HG02642 (cell line): ENCODE results near the gene TMEM115.
"Not testable (repeated sequence)": the region's sequence is repeated elsewhere in the genome, so short reads cannot be mapped to it uniquely, and the experiment has no call there.

Source experiments
- ATAC-seq: cut with Tn5 transposase; IDR thresholded peaks from one replicate; pipeline ENCODE4 v1.9.1; 2021; ENCODE audit warnings: mild to moderate bottlenecking; ENCODE audit not compliant: unreplicated experiment, poor library complexity

Gene TMEM115

DNA sequence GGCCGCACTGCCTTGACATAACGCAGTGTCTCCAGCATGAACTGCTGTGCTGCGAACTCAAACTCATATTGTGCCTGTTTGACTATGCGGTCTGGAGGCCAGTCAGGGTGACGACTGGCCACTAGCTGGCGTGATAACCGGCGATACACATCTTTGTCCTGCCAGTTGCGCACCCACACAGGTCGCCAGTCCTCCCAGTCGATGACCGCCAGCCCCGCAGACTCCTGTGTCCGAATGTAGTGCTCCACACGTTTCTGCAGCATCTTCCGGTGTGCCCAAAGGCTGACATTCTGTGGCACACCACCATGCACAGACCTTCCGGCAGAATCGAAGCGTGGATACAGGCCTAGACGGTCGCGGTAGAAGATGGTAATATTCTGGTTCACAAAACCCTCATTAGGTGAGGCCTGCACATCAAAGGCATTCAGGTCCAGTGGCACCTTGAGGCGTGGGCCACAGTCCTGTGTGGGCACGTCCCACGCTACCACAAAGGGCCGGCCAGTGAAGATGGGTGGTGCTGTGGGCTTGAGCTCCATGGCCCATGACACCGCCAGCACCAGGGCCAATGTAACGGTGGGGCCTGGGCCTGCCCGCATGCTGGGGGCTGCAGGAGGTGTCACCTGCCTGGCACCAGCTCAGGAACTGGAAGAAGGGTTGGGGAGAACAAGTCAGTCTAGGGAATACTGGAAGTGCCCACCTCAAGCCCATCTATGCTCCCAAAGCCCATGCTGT is 39.3 kb downstream of the TMEM115 start:
- ATAC-seq = no peak

DNA sequence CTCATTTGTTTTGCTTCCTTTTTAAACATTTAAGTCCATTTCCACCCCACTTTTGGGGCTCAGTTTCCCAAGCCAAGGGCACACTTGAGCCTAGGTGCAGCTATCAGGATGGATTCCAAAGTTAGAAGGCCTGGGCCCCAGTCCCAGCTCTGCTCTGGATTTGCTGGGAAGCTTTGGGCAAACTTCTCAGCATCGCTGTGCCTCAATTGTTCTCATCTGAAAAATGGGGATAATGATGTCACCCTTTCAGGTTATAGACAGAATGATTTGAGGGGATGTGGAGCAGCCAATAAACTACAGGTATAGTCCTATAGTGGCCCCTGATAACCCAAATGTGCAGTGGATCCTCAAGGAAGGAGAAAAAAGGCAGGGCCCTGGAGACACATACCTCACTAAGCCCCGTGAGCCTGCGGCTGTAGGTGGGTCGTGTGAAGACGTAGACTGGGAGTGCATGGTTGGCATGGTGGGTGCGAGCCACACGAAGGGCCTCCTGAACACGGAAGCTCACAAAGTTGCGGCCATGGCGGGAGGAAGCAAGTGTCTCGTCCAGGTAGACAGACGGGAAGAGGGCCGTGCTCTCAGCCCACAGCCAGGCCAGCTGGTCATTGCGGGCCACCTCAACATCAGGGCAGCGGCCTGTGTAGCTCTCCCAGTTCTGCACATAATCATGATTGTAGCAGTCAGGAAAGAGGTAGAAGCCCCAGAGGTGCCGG is 40.0 kb downstream of the TMEM115 start:
- ATAC-seq = no peak

DNA sequence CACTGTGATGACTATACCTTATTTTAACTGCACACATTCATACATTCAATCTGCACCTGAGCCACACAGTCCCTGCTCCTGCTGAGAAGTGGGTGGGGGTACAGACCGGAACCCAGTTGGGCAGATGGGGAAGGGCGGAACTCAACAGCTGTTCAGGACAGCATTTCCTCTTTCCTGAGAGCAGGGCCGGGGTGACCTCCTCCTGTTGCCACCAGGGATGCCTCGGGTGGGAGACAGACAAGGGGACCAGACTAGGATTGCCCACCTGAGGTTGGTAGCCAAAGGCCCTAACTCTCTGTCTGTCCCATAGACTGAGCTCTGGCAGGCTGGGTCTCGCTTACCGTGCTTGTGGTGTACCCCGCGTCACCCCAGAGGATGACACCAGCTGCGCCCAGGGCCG is 40.7 kb downstream of the TMEM115 start:
- no peak for ATAC-seq

DNA sequence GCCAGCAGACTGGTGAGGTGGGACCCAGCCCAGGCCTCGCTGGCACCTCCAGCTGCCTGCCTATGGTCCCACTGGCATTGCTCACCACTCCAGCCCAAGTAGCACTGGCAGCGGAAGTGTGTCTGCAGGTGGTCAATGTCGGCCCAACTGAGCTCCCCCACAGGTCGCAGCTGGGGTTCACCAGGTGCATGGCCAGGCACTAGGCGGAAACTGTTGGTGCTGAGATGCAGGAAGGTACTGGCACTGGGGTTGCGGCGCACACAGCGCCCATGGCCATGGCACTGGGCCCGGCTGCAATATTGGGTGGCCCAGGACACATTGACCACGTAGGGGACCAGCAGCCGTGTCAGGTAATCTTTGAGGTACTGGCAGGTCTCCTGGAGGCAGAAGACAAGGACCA is 41.2 kb downstream of the TMEM115 start:
- ATAC-seq = no peak

DNA sequence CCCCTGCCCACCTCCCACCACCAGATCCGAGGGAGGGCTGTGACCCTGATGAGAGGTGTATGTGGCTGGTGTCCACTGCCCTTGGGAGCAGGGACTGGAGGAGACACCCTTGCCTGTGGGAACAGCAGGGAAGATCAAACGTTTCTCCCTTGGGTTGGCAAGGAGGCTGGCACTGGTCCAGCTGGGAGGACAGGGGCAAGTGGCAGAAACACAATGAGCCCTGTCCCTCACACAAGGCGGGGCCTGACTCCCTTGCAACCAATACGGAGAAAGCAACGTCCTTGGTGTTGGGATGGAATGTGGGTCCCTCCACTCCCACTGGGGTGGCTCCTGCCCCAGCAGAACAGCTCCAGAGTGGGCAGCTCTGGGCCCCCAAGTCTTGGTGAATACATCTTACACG is 42.0 kb downstream of the TMEM115 start:
- ATAC-seq = no peak

DNA sequence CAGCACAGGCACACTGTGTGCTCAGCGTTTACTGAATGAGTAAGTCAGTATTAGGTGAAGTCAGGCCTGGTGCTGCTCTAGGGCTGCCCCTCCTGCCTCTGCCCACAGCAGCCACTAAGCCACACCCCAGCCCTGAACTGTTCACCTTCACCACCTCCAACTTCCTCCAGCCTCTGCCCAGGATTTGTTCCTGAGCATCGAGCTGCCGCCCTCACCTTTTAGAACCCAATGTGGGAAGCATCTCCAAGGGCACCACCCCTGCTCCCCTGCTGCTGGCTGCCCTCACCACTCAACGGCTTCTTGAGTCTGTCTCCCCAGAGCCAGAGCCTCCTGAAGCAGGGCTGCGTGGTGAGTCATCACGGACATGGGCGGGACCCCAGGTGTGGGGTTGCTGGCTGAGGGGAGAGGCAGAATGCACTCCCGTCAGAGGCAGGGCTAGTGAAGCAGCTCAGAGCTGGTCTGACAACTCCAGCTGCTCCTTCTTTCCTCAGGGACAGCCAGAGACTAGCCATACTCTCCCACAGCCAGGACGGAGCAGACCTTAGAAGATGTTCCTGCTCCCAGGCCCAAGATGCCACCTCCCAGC is 42.6 kb downstream of the TMEM115 start:
- ATAC-seq = no peak

DNA sequence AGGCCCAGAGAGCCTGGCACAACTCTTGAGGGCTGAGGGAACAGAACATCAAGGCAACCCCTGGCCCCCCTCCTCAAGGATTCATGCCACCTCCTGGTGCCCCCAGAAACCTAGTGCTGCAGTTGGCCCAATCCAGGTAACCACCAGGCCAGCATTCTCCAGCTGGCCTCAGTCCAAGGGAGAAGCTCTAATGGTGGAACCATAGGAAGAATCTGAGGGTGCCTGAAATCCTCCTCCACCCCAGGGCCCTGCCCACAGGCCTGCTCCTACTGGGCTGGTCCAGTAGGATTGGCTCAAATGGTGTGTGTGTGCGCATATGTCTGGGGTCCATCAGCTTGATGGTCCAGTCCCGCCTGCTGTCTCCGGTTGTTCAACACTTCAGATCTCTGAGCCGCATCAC is 44.5 kb downstream of the TMEM115 start:
- ATAC-seq = no peak

DNA sequence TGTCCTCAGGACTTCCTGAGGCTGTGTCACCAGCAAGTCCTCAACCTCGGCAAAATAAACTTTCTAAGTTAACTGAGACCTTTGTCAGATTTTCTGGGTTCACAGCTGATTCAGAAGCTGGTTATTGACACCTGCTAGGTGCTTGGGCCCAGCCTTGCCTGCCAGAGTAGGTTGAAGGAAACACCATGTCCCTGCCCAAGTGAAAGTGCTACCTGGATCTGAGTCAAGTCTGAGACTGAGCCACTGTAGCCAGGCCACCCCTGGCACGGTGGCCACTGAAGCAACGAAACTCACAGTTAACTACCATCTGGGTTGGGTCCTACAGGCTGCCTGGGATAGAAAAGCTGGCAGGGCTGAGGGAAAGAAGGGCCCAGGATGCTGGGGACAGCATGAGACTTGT is 45.0 kb downstream of the TMEM115 start:
- no peak for ATAC-seq

DNA sequence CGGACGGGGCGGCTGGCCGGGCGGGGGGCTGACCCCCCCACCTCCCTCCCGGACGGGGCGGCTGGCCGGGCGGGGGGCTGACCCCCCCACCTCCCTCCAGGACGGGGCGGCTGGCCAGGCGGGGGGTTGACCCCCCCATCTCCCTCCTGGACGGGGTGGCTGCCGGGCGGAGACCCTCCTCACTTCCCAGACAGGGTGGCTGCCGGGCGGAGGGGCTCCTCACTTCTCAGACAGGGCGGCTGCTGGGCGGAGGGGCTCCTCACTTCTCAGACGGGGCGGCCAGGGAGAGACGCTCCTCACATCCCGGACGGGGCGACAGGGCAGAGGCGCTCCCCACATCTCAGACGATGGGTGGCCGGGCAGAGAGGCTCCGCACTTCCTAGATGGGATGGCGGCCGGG is 47.3 kb downstream of the TMEM115 start:
- not testable (repeated sequence) for ATAC-seq
